ENCODE measurements around the gene DRAM1.

Gene DRAM1

DNA sequence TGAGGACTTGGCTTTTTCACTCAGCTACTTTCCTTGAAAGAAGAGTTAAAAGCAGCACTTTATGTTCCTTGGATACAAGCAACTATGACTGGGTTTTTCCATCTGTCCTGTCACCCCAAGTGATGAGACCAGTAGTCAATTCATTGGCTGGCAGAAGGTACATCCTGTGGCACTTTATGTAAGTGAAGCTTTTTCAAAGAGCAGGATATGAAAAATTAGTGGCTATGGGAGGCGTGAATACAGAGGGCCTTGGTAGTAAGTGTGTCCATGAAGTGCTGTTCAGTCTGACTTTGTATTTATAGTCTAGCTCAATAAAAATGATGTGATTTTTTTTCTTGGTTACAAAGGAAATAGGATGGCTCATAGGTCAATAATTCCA is 68.8 kb downstream of the DRAM1 start:
- no peak overlapping the region for H3K4me3 ChIP-seq (ENCODE audit: control insufficient read depth, low read depth, low read length)
- DNase-seq (ENCODE audit: low read depth): no peak
- TF ChIP-seq, protein P1, sequence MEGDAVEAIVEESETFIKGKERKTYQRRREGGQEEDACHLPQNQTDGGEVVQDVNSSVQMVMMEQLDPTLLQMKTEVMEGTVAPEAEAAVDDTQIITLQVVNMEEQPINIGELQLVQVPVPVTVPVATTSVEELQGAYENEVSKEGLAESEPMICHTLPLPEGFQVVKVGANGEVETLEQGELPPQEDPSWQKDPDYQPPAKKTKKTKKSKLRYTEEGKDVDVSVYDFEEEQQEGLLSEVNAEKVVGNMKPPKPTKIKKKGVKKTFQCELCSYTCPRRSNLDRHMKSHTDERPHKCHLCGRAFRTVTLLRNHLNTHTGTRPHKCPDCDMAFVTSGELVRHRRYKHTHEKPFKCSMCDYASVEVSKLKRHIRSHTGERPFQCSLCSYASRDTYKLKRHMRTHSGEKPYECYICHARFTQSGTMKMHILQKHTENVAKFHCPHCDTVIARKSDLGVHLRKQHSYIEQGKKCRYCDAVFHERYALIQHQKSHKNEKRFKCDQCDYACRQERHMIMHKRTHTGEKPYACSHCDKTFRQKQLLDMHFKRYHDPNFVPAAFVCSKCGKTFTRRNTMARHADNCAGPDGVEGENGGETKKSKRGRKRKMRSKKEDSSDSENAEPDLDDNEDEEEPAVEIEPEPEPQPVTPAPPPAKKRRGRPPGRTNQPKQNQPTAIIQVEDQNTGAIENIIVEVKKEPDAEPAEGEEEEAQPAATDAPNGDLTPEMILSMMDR (conservative IDR thresholded peaks at IDR 0.05; ENCODE audit: control insufficient read depth, insufficient read depth, low read depth, low read length): no peak

DNA sequence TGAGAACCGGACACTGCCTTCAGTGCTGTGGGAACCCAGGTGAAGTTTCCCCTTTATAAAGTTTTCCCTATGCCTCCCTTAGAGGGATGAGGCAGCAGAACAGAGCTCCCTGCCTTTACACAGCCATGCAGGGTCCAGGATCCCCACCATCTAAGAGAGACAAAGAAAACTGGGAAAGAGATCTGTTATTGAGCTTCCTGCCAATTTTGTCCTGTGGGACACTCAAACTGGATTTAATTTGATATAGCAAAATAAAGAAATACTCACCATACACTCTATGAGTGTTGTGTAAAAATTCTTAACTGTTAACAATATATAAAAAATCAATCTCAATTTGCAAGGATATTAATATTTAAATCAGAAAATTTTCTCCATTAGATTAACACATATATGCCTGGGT is 69.9 kb downstream of the DRAM1 start:
- TF ChIP-seq, protein P1 (conservative IDR thresholded peaks at IDR 0.05; ENCODE audit: control insufficient read depth, insufficient read depth, low read depth, low read length): no peak
- H3K4me3 ChIP-seq (ENCODE audit: control insufficient read depth, low read depth, low read length): no peak overlapping the region
- DNase-seq (ENCODE audit: low read depth): no peak

DNA sequence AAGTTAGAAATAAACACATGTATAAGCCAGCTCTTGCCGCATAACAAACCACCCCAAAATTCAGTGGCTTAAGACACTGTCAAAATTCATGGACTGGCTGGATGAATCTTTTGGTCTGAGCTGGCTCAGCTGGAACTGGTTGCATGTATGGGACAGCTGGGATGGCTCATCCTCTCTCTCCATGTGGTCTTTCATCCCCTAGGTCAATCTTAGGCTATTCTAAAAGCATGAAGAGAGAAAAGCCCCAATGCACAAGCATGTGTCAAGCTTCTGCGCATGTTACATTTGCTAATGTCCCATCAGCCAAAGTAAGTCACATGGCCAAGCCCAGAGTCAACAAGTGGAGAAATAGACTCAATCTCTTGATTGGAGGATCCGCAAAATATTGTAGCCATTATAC is 71.0 kb downstream of the DRAM1 start:
- TF ChIP-seq, protein P1 (conservative IDR thresholded peaks at IDR 0.05; ENCODE audit: control insufficient read depth, insufficient read depth, low read depth, low read length): no peak
- DNase-seq (ENCODE audit: low read depth): no peak
- no peak overlapping the region for H3K4me3 ChIP-seq (ENCODE audit: control insufficient read depth, low read depth, low read length)

DNA sequence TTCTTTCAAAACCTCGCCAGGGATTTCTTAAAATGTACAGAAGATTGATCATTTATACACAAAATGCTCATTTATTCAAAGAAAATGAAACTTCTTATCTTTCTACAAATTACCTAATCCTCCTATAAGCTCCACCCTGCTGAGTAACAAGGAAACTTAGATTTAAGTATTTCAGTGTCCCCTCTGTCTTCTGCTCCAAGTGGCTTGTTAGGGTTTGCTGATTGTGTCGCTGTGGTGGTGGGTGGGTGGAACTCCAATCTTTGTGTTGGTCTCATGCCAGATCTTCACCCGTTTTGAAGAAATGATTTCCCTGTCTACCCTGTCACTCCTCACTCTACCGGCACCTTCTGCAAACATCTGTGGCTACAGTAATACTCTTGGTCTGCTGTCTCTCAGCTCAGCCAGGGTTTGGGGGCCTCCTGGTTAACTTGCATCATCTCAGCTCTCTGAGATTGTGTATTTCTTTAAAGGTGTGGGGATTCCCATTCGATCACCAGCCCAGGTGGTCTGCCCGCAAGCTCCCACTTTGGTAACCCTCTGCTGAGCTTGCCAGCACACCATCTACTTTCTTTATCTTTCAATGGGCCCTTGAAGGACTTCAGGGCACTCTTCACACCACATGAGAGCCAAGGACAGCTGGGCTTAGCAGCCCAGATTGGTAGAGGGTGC is 73.8 kb downstream of the DRAM1 start:
- no peak for DNase-seq (ENCODE audit: low read depth)
- TF ChIP-seq, protein P1 (conservative IDR thresholded peaks at IDR 0.05; ENCODE audit: control insufficient read depth, insufficient read depth, low read depth, low read length): no peak
- no peak overlapping the region for H3K4me3 ChIP-seq (ENCODE audit: control insufficient read depth, low read depth, low read length)

GRCh38 chr12:101954113-101954512 is 76.7 kb downstream of the DRAM1 start:
- TF ChIP-seq, protein P1 (conservative IDR thresholded peaks at IDR 0.05; ENCODE audit: control insufficient read depth, insufficient read depth, low read depth, low read length): no peak
- H3K4me3 ChIP-seq (ENCODE audit: control insufficient read depth, low read depth, low read length): no peak overlapping the region
- DNase-seq (ENCODE audit: low read depth): no peak

GRCh38 chr12:101954676-101955075 is 77.3 kb downstream of the DRAM1 start:
- no peak for DNase-seq (ENCODE audit: low read depth)
- no peak overlapping the region for H3K4me3 ChIP-seq (ENCODE audit: control insufficient read depth, low read depth, low read length)
- TF ChIP-seq, protein P1 (conservative IDR thresholded peaks at IDR 0.05; ENCODE audit: control insufficient read depth, insufficient read depth, low read depth, low read length): no peak
